ENCODE data around the gene MARS1.

MARS1 gene

GRCh38 chr12:57456737-57457490 is 31.0 kb upstream of the MARS1 start:
- no peak for DNase-seq (ENCODE audit: low spot score)
- H3K4me3 ChIP-seq: no peak overlapping the region
- no peak for TF ChIP-seq CTCF (IDR thresholded peaks at IDR 0.05)

GRCh38 chr12:57458665-57459054 is 29.2 kb upstream of the MARS1 start:
- DNase-seq (ENCODE audit: low spot score): no peak
- H3K27ac ChIP-seq: peak overlapping the region; percentile 49 to 87
- H3K4me3 ChIP-seq: peak overlapping the region; percentile 93
- TF ChIP-seq CTCF (IDR thresholded peaks at IDR 0.05): no peak

More at GRCh38 chr12:57456737-57457490, 31.0 kb upstream of the MARS1 start:
- H3K27ac ChIP-seq: no peak overlapping the region

GRCh38 chr12:57459055-57459749 is 28.7 kb upstream of the MARS1 start:
- peak; percentile 94 for DNase-seq (ENCODE audit: low spot score)
- TF ChIP-seq CTCF (IDR thresholded peaks at IDR 0.05): peak; percentile 88
- Histone ChIP-seq H3K4me3 (peak overlapping the region; percentile 93), H3K27ac (peak overlapping the region; percentile 49 to 87)

- DNase-seq (ENCODE audit: low spot score): no peak
- Histone ChIP-seq H3K27ac (peak within 1 kb of the TSS; percentile 49 to 92), H3K4me3 (peak within 1 kb of the TSS; percentile 93)
- TF ChIP-seq CTCF (IDR thresholded peaks at IDR 0.05): no peak
Observed at GRCh38 chr12:57459750-57460467, 28.0 kb upstream of the MARS1 start, which contains the start of gene GLI1. GLI1 (plus strand) TSS chr12:57459785; CDS start chr12:57463692, 3,907 bp downstream.

- H3K4me3 ChIP-seq: peak overlapping the region; percentile 93
- TF ChIP-seq CTCF (IDR thresholded peaks at IDR 0.05): no peak
- peak overlapping the region in 1 of 2 donors; percentile 92 for H3K27ac ChIP-seq
- DNase-seq (ENCODE audit: low spot score): no peak
Observed at GRCh38 chr12:57460468-57460784, 27.4 kb upstream of the MARS1 start.

- peak overlapping the region; percentile 93 for H3K4me3 ChIP-seq
- DNase-seq (ENCODE audit: low spot score): no peak
- H3K27ac ChIP-seq: peak overlapping the region; percentile 41 to 92
- TF ChIP-seq CTCF (IDR thresholded peaks at IDR 0.05): no peak
Observed at GRCh38 chr12:57460841-57461275, 27.0 kb upstream of the MARS1 start.

Data from coronary artery (tissue), 2 donors.